GM19467 (cell line): Measurements from ENCODE around the gene MRPL39.
A peak's percentile ranks its signal among the peaks of the same experiment; 100 is the strongest.
"Not testable (repeated sequence)": the region's sequence is repeated elsewhere in the genome, so short reads cannot be mapped to it uniquely, and the experiment has no call there.

Source experiments
- ATAC-seq: cut with Tn5 transposase; IDR thresholded peaks from one replicate; pipeline ENCODE4 v1.9.1; 2021; ENCODE audit warnings: mild to moderate bottlenecking, moderate library complexity; ENCODE audit not compliant: unreplicated experiment

The MRPL39 gene

GRCh38 chr21:25607151-25608043 lies at the start of gene MRPL39:
MRPL39 (minus strand) TSS chr21:25607481; CDS start chr21:25607475, 6 bp downstream.
- ATAC-seq = peak; percentile 93

DNA sequence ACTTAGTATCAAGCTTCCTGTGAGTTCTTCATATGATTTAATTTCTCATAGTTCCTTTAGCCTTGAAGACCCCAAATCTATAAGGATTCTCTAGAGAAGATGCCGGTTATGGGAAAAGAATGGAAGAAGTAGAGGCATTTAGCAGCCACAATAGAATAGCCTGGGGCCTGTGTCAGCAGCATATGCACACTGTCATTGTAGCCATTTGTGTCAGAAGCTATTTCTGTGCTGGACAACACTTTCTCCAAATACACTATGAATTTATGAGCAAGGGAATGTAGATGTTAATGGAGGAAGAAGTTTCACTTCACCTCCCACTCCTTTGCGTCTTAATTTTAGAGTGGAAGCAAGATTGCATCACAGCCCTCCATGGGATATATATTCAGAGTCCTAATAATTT lies 49.1 kb upstream of the MRPL39 start:
- ATAC-seq = no peak

DNA sequence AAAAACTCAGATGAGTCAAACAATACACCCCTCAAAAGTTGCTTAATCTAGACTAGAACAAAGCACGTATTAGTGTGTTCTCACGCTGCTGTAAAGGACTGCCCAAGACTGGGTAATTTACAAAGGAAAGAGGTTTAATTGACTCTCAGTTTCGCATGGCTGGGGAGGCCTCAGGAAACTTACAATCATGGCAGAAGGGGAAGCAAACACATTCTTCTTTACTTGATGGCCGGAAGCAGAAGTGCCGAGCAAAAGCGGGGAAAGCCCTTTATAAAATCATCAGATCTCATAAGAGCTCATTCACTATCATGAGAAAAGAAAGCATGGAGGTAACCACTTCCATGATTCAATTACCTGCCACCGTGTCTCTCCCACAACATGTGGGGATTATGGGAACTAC lies 41.9 kb upstream of the MRPL39 start:
- no peak for ATAC-seq

GRCh38 chr21:25647647-25648046 lies 40.4 kb upstream of the MRPL39 start:
- ATAC-seq = no peak

GRCh38 chr21:25646474-25646873 lies 39.2 kb upstream of the MRPL39 start:
- ATAC-seq = no peak

DNA sequence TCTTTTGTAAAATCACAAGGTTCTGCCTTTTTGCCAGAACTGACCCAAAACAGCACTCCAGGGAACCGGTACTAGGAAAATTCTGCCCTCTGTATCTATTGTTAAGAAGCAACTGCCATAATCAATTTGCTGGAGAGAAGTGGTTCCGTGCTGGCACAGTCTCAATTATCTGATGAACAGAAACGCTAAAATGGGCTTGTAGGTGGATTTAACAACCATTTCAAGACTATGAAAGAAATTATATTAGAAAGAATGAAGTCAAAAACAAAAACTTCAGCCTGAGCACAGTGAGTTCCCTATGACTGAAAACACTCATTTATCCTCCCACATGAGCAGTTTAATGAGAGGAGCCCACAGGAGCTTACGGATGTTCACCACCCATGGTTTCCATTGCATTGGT lies 36.2 kb upstream of the MRPL39 start:
- no peak for ATAC-seq

DNA sequence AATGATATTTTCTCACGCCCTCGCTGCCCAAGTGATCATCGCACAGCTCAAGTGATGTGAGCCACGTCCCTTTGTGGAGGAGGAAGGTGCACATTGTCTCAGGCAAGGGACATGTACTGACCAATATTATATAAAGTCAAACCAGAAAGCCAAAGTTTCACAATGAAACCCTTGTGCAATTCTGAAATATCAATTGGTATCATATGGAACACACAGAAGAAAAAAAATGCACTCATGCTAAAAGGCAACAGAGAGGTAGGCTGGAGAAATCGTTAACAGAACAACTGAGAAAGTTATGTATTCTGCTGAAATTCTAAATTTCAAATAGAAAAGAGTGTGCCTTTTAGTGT lies 33.6 kb upstream of the MRPL39 start:
- no peak for ATAC-seq

DNA sequence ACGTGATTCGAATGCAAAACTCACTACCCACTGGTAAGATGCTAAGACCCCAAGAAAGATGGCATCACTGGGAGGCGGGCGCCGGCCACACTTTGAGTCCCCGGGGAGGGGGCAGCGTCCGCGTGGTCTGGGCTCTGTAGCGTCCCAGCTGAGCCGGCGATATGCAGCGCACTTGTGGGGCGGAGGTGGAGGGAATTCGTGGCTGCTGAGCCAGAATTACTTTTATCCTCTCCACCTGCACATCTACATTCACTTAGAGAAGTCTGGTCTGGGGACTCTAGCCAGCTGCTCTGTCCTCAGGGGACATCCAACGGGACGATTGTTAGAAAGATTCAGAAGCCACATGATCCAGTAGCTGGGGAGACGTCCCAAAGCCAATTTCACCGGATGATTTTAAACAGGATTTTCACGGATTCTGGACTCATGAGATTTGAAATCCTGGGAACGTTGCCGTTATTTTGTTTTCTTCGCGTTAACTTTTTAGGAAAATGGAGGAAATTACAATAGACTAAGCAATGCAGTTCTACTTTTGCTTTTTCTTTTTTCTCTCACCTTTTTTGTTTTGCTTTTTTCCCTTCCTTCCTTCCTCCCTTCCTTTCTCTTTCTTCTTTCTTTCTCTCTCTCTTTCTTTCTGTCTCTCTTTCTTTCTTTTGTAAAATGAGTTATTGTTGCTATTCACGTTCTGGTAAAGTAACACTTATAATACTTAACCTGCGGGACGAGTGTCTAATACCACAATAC lies 33.1 kb upstream of the MRPL39 start:
- peak; percentile 29 for ATAC-seq

DNA sequence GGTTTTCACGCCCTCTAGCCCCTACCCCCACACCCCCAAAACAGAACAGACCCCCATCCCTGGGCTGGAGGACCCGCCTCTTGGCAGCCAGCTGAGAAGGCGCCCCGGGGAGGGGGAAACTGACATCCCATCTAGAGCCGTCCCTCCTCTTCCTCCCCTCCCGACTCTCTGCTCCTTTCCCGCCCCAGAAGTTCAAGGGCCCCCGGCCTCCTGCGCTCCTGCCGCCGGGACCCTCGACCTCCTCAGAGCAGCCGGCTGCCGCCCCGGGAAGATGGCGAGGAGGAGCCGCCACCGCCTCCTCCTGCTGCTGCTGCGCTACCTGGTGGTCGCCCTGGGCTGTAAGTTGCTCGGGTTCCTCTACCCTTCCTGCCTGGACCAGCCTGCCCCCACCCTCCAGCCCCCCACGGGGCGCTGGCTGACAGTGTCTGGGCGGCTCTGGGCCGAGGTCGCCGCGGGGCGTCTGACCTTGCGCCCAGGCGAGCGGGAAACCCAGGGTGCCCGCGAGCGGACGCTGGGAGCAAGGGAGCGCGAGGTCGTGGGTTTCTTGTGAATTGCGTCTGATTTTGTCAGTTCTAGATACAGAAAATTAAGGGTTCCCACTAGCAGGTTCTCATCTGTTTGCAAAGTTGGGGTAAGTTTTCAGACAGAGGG lies 32.4 kb upstream of the MRPL39 start:
- ATAC-seq = peak; percentile 57

- ATAC-seq = peak; percentile 37
Measured at GRCh38 chr21:25638660-25639550, 31.6 kb upstream of the MRPL39 start, which contains the start of gene JAM2. JAM2 (plus strand) TSS chr21:25639258; CDS start chr21:25639822, 564 bp downstream.

- no peak for ATAC-seq
Measured at GRCh38 chr21:25637851-25638659, 30.8 kb upstream of the MRPL39 start.

DNA sequence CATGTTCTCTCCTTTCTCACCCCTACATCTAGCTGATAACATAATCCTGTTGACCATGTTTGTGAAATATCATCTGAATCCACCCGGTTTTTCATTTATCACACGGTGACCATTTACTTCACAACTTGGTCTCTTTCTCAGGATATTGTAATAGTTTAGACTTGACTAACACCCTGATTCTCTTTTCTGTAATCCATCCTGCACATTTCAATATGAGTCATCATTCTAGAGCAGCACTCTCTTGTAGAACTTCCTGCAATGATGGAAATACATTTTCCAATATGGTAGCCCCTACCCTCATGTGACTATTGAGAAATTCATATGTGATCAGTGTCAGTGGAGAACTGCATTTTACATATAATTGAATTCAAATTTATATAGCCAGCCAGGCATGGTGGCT lies 29.4 kb upstream of the MRPL39 start:
- ATAC-seq = no peak

DNA sequence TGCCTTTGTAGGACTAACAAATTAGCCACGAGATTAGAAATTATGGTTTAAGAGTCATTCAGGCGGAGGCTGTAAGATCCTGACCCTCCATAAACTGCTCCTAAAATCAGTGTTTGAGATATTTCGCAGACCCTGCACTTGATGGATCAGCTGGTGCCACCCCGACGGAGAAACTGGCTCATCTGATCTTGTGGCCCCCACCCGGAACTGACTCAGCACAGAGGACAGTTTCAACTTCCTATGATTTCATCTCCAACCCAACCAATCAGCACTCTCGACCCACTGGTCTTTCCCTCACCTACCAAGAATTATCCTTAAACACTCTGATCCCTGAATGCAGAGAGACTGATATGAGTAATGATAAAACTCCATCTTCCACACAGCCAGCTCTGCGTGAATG lies 28.0 kb upstream of the MRPL39 start:
- ATAC-seq = no peak

DNA sequence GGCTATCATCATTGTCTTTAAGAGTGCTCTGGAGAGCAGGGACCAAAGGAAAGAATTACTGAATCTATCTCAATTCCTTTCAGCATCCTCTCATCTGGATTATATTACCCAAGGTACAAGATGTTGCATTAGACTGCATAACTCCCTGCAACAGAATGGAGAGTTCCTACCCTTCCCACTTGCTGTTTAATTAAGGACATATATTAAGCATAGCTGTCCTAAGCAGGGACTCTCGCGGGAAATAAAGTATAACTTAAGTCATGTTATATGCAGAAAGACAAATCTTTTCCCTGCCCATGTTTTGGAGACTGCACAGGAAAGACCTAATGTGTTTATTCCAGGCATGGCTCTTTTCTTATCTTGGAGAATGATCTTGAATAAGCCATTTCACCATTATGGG lies 25.0 kb upstream of the MRPL39 start:
- ATAC-seq = no peak

DNA sequence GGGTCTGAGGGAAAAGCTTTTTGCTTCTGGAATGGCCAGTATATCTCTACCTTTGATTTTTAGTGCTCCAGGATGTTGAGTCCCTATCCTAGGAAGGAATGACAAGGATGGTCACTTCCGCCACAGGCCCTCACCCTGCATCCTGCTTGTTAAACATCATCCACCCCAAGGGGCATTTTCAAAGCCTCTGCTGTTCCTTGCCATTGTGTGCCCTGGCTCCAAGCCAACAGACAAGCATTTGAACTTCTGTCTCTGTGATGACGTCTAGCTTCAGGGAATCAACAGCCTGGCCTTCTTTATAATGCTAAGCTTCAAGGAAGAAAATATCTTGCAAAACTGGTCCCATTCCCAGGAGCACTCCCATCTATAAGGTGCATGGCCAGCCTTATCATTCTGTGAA lies 19.5 kb upstream of the MRPL39 start:
- no peak for ATAC-seq

- ATAC-seq = not testable (repeated sequence)
Measured at GRCh38 chr21:25625776-25626555, 18.7 kb upstream of the MRPL39 start.

GRCh38 chr21:25625036-25625435 lies 17.8 kb upstream of the MRPL39 start:
- no peak for ATAC-seq

- no peak for ATAC-seq
Measured at GRCh38 chr21:25624511-25624910, 17.2 kb upstream of the MRPL39 start.

GRCh38 chr21:25619198-25619597 lies 11.9 kb upstream of the MRPL39 start:
- no peak for ATAC-seq
